Measurements from ENCODE around the gene UGT1A6.

The UGT1A6 gene

DNA sequence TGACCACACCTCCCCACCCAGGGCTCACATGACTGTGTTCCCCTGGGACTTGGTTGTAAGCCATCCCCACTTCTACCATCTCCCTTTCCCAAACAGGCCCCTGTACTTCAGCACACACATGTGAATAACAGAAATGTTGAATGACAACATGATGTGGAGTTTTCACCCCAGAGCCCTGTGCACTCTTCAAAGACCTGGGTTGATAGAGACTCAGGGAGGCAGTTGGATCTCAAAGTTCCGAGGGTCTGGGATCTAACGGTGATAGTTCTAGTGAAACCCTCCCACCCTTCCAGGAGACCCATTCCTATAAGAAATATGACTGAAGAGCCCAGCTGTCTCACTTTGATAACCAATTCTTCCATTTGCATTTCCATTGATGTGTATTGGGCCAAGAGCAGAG, 85.3 kb downstream of the UGT1A6 start, which contains the start of gene MROH2A:
Gene MROH2A, plus strand, starts transcription at position 301 of the 400 bp plus-strand sequence. CDS start 1,029 bp downstream, outside the sequence.
- no peaks in the 10 kb centered on the region for H3K4me1 ChIP-seq (ENCODE audit: control insufficient read depth in 1 of 2, insufficient read depth in 2 of 2, low read length in 2 of 2)
- H3K4me3 ChIP-seq (ENCODE audit: low read depth in 1 of 2, low read length in 2 of 2), result no peak within 1 kb of the TSS
- no peak within 1 kb of the TSS for H3K27ac ChIP-seq (ENCODE audit: low read depth, low read length)
- no peaks in the 10 kb centered on the region for H3K36me3 ChIP-seq (ENCODE audit: control insufficient read depth in 1 of 2, insufficient read depth in 2 of 2, low read length in 2 of 2)
- no peaks in the 10 kb centered on the region for H3K27me3 ChIP-seq (ENCODE audit: control insufficient read depth in 1 of 2, insufficient read depth in 2 of 2, low read length in 2 of 2)
- no peak within 1 kb of the TSS for H3K9ac ChIP-seq (ENCODE audit: low read depth in 1 of 2, low read length in 2 of 2)
- peaks cover 6 to 7% of the 10 kb centered on the region in 2 donors for H3K9me3 ChIP-seq (ENCODE audit: control insufficient read depth in 1 of 2, low read length in 2 of 2)

DNA sequence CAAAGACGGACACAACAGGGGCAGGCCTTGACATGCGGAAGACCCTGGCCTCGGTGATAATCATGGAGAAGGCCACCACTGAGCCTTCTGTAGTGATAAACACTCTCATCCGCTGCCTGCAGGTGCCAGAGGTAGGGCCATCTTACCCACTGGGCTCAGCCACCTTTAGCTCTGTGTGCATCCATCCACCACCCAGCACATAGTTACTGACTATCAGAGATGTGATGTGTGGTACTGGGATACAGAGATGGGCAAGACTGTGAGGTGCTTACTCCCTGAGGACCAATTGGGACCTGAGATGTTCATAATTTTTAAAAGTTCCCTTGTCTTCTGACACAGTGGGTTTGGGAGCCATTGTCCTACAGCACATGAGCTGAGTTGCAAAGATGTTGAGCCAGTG, 87.0 kb downstream of the UGT1A6 start:
- Histone ChIP-seq H3K27ac (ENCODE audit: low read depth, low read length) (no peak overlapping the region), H3K4me1 (ENCODE audit: control insufficient read depth in 1 of 2, insufficient read depth in 2 of 2, low read length in 2 of 2) (no peaks in the 10 kb centered on the region), H3K27me3 (ENCODE audit: control insufficient read depth in 1 of 2, insufficient read depth in 2 of 2, low read length in 2 of 2) (no peaks in the 10 kb centered on the region), H3K9ac (ENCODE audit: low read depth in 1 of 2, low read length in 2 of 2) (no peak overlapping the region), H3K4me3 (ENCODE audit: low read depth in 1 of 2, low read length in 2 of 2) (no peak overlapping the region), H3K36me3 (ENCODE audit: control insufficient read depth in 1 of 2, insufficient read depth in 2 of 2, low read length in 2 of 2) (no peaks in the 10 kb centered on the region), H3K9me3 (ENCODE audit: control insufficient read depth in 1 of 2, low read length in 2 of 2) (peaks cover 6 to 7% of the 10 kb centered on the region in 2 donors)

DNA sequence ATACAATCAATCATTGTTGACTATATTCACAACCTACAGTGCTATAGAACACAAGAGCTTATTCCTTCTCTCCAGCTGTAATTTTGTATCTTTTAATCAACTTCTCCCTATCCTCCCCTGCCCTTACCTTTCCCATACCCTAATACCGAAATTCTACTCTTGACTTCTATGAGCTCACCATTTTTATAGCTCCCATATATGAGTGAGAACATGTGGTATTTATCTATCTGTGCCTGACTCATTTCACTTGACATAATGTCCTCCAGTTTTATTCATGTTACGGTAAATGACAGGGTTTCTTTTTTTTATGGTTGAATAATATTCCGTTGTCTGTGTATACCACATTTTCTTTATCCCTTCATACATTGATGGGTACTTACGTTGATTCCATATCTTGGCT, 88.1 kb downstream of the UGT1A6 start:
- H3K9me3 ChIP-seq (ENCODE audit: control insufficient read depth in 1 of 2, low read length in 2 of 2), result peaks cover 6% of the 10 kb centered on the region in 2 donors
- H3K36me3 ChIP-seq (ENCODE audit: control insufficient read depth in 1 of 2, insufficient read depth in 2 of 2, low read length in 2 of 2), result no peaks in the 10 kb centered on the region
- H3K27ac ChIP-seq (ENCODE audit: low read depth, low read length), result no peak overlapping the region

DNA sequence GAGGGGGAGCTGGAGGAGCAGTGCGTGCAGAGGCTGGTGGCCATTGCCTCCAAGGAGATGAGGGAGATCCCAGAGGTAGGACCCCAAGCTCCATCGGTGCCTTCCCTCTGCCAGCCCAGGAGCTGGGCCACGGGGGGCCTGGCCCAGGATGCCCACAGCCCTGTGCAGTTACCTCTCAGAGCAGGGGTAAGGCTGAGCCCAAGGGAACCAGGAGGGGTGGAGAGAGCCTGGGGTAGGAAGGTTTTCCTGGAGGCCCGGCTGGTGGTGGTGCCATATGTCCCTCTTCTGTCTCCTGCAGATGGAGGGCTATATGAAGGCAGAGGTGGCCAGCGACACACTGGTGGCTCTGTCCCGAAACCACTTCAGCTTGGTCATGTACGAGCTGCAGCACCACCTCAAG, 96.9 kb downstream of the UGT1A6 start:
- no peak overlapping the region for H3K9ac ChIP-seq (ENCODE audit: low read depth in 1 of 2, low read length in 2 of 2)
- no peak overlapping the region for H3K4me3 ChIP-seq (ENCODE audit: low read depth in 1 of 2, low read length in 2 of 2)
- no peaks in the 10 kb centered on the region for H3K36me3 ChIP-seq (ENCODE audit: control insufficient read depth in 1 of 2, insufficient read depth in 2 of 2, low read length in 2 of 2)
- no peaks in the 10 kb centered on the region for H3K27me3 ChIP-seq (ENCODE audit: control insufficient read depth in 1 of 2, insufficient read depth in 2 of 2, low read length in 2 of 2)
- H3K27ac ChIP-seq (ENCODE audit: low read depth, low read length), result no peak overlapping the region
- no peaks in the 10 kb centered on the region for H3K9me3 ChIP-seq (ENCODE audit: control insufficient read depth in 1 of 2, low read length in 2 of 2)
- H3K4me1 ChIP-seq (ENCODE audit: control insufficient read depth in 1 of 2, insufficient read depth in 2 of 2, low read length in 2 of 2), result peaks cover 0 to 7% of the 10 kb centered on the region in 2 donors

More for the DNA sequence above, 88.1 kb downstream of the UGT1A6 start:
- no peak overlapping the region for H3K4me3 ChIP-seq (ENCODE audit: low read depth in 1 of 2, low read length in 2 of 2)
- H3K9ac ChIP-seq (ENCODE audit: low read depth in 1 of 2, low read length in 2 of 2), result no peak overlapping the region
- H3K27me3 ChIP-seq (ENCODE audit: control insufficient read depth in 1 of 2, insufficient read depth in 2 of 2, low read length in 2 of 2), result no peaks in the 10 kb centered on the region
- no peaks in the 10 kb centered on the region for H3K4me1 ChIP-seq (ENCODE audit: control insufficient read depth in 1 of 2, insufficient read depth in 2 of 2, low read length in 2 of 2)

DNA sequence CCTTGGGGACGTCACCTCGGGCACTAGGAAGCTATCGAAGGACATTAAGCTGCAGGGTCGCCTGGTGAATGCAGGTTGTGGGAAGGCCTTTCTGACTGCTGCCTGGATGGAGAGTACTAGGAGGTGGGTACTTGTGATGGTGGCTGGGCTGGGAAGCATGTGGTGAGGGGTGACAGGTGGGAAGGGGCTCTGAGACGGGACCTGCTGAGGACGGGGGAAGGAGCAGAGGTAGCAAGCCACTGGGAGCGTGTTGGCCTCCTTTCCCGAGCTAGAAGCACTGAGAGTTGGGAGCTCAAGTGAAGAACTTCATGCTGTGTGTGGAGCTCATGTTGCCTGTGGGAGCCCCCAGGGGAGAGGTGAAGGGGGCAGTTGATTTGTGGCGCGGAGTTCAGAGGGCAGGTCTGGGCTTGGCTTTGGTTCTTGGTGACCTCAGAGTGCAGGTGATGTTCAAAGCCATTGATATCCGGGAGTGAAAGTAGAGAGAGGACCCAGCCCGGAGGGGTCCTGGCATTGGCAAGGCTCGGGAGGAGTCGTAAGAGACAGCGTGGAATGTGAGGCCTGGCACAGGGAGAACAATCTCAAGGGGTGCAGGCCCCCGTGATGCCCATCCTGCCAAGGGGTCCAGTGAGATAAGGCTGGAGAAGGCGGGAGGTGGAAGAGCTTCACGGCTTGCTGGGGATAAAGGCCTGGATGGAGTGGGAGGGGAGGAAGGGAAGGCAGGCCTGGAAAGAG, 98.6 kb downstream of the UGT1A6 start:
- Histone ChIP-seq H3K36me3 (ENCODE audit: control insufficient read depth in 1 of 2, insufficient read depth in 2 of 2, low read length in 2 of 2) (no peaks in the 10 kb centered on the region), H3K9me3 (ENCODE audit: control insufficient read depth in 1 of 2, low read length in 2 of 2) (no peaks in the 10 kb centered on the region), H3K27ac (ENCODE audit: low read depth, low read length) (no peak overlapping the region), H3K4me3 (ENCODE audit: low read depth in 1 of 2, low read length in 2 of 2) (no peak overlapping the region), H3K27me3 (ENCODE audit: control insufficient read depth in 1 of 2, insufficient read depth in 2 of 2, low read length in 2 of 2) (no peaks in the 10 kb centered on the region), H3K4me1 (ENCODE audit: control insufficient read depth in 1 of 2, insufficient read depth in 2 of 2, low read length in 2 of 2) (peaks cover 0 to 7% of the 10 kb centered on the region in 2 donors), H3K9ac (ENCODE audit: low read depth in 1 of 2, low read length in 2 of 2) (no peak overlapping the region)

DNA sequence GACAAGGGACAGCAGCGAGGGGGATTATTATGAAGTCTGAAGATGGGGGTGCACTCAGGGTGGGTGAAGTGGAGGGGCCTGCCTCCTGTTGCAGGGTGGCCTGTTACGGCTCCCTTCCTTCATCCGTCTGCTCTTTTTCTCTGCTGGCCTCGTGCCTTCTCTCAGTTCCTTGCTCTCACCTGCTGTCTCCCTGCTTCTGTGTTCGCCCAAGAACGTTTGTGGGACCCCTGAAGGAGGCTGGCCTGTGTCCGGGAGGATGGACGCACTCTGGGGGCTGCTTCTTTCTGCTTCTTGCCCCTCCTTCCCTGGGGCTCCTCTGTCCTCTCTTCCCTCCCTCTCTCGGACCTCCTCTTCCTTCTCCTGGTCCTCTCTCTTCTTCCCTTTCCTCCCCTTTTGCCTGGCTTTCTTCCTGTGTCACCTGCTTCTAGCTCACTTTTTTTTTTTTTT, 99.2 kb downstream of the UGT1A6 start:
- no peaks in the 10 kb centered on the region for H3K9me3 ChIP-seq (ENCODE audit: control insufficient read depth in 1 of 2, low read length in 2 of 2)
- no peak overlapping the region for H3K27ac ChIP-seq (ENCODE audit: low read depth, low read length)
- no peak overlapping the region for H3K4me3 ChIP-seq (ENCODE audit: low read depth in 1 of 2, low read length in 2 of 2)
- peaks cover 0 to 7% of the 10 kb centered on the region in 2 donors for H3K4me1 ChIP-seq (ENCODE audit: control insufficient read depth in 1 of 2, insufficient read depth in 2 of 2, low read length in 2 of 2)
- H3K36me3 ChIP-seq (ENCODE audit: control insufficient read depth in 1 of 2, insufficient read depth in 2 of 2, low read length in 2 of 2), result no peaks in the 10 kb centered on the region
- H3K27me3 ChIP-seq (ENCODE audit: control insufficient read depth in 1 of 2, insufficient read depth in 2 of 2, low read length in 2 of 2), result no peaks in the 10 kb centered on the region
- H3K9ac ChIP-seq (ENCODE audit: low read depth in 1 of 2, low read length in 2 of 2), result no peak overlapping the region

DNA sequence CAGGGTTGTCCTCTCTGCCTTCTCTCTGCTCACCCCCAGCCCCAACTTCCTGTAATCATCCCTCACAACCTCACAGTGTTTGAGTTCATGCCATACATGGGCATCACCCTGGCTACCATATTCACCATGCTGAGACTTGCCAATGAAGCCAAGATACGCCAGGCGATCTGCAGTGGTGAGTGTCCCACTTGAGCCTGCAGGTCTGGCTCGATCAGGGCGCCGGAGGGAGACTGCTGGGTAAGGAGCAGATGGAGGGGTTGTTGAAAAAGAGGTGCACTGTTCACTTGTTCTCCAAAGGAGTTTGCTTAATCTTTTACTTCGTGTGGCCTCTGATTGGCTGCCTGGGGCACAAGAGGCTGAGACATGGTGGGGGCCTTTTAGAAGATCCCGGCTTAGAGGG, 100.0 kb downstream of the UGT1A6 start:
- no peak overlapping the region for H3K27ac ChIP-seq (ENCODE audit: low read depth, low read length)
- H3K36me3 ChIP-seq (ENCODE audit: control insufficient read depth in 1 of 2, insufficient read depth in 2 of 2, low read length in 2 of 2), result no peaks in the 10 kb centered on the region
- no peaks in the 10 kb centered on the region for H3K27me3 ChIP-seq (ENCODE audit: control insufficient read depth in 1 of 2, insufficient read depth in 2 of 2, low read length in 2 of 2)
- no peak overlapping the region for H3K4me3 ChIP-seq (ENCODE audit: low read depth in 1 of 2, low read length in 2 of 2)
- H3K9ac ChIP-seq (ENCODE audit: low read depth in 1 of 2, low read length in 2 of 2), result no peak overlapping the region
- no peaks in the 10 kb centered on the region for H3K9me3 ChIP-seq (ENCODE audit: control insufficient read depth in 1 of 2, low read length in 2 of 2)
- H3K4me1 ChIP-seq (ENCODE audit: control insufficient read depth in 1 of 2, insufficient read depth in 2 of 2, low read length in 2 of 2), result peaks cover 0 to 7% of the 10 kb centered on the region in 2 donors

DNA sequence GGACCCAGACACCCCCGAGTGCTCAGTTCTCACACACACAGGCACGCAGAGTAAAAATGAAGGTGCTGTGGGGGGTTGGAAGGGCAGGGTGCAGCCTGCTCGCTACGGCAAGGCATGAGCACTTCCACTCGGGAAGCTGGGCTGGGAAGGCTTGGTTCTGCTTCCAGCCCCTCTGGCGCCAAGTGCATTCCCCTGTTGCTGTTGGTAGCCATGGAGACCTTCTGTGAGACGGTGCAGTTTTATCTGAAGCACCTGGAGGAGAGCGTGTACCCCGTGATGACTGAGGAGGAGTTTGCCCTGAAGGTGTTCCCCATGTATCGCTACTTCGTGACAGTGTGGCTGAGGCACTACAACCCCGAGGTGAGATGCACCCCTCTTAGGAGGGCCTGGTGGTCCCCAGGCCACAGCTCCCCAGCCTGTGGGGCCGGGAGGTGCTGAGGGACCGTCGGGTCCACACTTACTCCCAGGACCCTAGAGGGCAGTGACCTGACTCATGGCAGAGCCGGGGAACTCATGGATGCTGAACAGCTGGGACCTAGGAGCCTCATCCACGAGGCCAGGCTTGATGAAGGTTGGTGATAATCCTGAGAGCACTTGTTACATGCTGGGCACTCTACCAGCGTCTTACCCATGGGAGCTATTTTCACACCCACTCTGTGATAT, 100.9 kb downstream of the UGT1A6 start:
- H3K36me3 ChIP-seq (ENCODE audit: control insufficient read depth in 1 of 2, insufficient read depth in 2 of 2, low read length in 2 of 2), result no peaks in the 10 kb centered on the region
- H3K9ac ChIP-seq (ENCODE audit: low read depth in 1 of 2, low read length in 2 of 2), result no peak overlapping the region
- H3K9me3 ChIP-seq (ENCODE audit: control insufficient read depth in 1 of 2, low read length in 2 of 2), result no peaks in the 10 kb centered on the region
- no peak overlapping the region for H3K27ac ChIP-seq (ENCODE audit: low read depth, low read length)
- H3K4me1 ChIP-seq (ENCODE audit: control insufficient read depth in 1 of 2, insufficient read depth in 2 of 2, low read length in 2 of 2), result peaks cover 0 to 7% of the 10 kb centered on the region in 2 donors
- H3K27me3 ChIP-seq (ENCODE audit: control insufficient read depth in 1 of 2, insufficient read depth in 2 of 2, low read length in 2 of 2), result no peaks in the 10 kb centered on the region
- H3K4me3 ChIP-seq (ENCODE audit: low read depth in 1 of 2, low read length in 2 of 2), result no peak overlapping the region

DNA sequence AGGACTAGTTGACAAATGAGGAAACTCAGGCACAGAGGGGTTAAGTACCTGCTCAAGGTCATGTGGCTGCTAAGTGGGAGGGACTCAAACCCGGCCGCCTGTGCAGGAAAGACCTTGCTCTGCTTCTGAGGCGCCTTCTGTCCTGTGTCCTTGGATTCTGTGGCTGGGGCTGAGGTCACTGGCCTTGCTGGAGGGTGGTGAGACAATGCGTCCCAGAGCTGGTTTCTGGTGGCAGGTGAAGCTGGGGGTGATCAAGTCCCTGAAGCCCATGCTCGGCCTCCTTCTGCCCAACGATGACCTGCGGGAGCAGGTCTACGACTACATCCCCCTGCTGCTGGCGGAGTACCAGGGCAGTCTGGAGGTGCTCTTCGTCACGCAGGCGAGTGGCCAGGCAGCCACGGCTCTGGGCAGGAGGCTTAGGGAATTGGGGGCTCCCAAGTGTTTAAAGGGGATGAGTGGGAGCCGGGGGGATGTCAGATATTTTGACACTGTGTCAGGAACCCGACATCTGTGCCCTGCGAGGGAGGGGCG, 101.5 kb downstream of the UGT1A6 start:
- Histone ChIP-seq H3K4me3 (ENCODE audit: low read depth in 1 of 2, low read length in 2 of 2) (no peak overlapping the region), H3K9me3 (ENCODE audit: control insufficient read depth in 1 of 2, low read length in 2 of 2) (no peaks in the 10 kb centered on the region), H3K9ac (ENCODE audit: low read depth in 1 of 2, low read length in 2 of 2) (no peak overlapping the region), H3K36me3 (ENCODE audit: control insufficient read depth in 1 of 2, insufficient read depth in 2 of 2, low read length in 2 of 2) (no peaks in the 10 kb centered on the region), H3K27me3 (ENCODE audit: control insufficient read depth in 1 of 2, insufficient read depth in 2 of 2, low read length in 2 of 2) (no peaks in the 10 kb centered on the region), H3K4me1 (ENCODE audit: control insufficient read depth in 1 of 2, insufficient read depth in 2 of 2, low read length in 2 of 2) (peaks cover 0 to 7% of the 10 kb centered on the region in 2 donors), H3K27ac (ENCODE audit: low read depth, low read length) (no peak overlapping the region)

DNA sequence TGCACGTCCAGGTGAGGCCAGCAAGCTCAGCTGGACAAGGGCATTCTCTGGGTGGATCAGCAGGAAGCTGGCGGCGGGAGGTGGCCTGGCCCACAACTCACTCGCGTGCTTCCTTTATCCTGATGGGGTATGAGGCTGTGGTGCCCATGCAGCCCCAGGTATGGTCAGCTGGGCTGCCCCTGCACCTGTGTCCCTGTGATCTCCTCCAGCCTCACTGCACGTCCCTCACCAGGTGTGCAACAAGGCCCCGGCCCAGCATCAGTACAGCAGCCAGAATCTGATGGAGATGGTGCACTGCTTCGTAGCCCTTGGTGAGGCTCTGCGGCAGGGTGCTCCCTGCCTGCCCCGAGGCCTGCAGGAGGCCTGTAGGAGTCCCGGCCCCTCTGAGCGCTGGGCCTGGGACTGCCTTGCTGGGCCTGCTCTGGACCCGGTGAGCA, 103.1 kb downstream of the UGT1A6 start:
- no peak overlapping the region for H3K9ac ChIP-seq (ENCODE audit: low read depth in 1 of 2, low read length in 2 of 2)
- no peak overlapping the region for H3K27ac ChIP-seq (ENCODE audit: low read depth, low read length)
- no peaks in the 10 kb centered on the region for H3K27me3 ChIP-seq (ENCODE audit: control insufficient read depth in 1 of 2, insufficient read depth in 2 of 2, low read length in 2 of 2)
- H3K4me1 ChIP-seq (ENCODE audit: control insufficient read depth in 1 of 2, insufficient read depth in 2 of 2, low read length in 2 of 2), result peaks cover 0 to 7% of the 10 kb centered on the region in 2 donors
- no peak overlapping the region for H3K4me3 ChIP-seq (ENCODE audit: low read depth in 1 of 2, low read length in 2 of 2)
- no peaks in the 10 kb centered on the region for H3K9me3 ChIP-seq (ENCODE audit: control insufficient read depth in 1 of 2, low read length in 2 of 2)
- no peaks in the 10 kb centered on the region for H3K36me3 ChIP-seq (ENCODE audit: control insufficient read depth in 1 of 2, insufficient read depth in 2 of 2, low read length in 2 of 2)
